NCI-H1048 (cell line): ENCODE measurements around the gene TRPM2.
"Not testable (repeated sequence)": the region's sequence is repeated elsewhere in the genome, so short reads cannot be mapped to it uniquely, and the experiment has no call there.

Experiments
- DNase-seq: peaks from one replicate; lab custom pipeline; 2025; lab: John Stamatoyannopoulos, UW

Gene TRPM2

DNA sequence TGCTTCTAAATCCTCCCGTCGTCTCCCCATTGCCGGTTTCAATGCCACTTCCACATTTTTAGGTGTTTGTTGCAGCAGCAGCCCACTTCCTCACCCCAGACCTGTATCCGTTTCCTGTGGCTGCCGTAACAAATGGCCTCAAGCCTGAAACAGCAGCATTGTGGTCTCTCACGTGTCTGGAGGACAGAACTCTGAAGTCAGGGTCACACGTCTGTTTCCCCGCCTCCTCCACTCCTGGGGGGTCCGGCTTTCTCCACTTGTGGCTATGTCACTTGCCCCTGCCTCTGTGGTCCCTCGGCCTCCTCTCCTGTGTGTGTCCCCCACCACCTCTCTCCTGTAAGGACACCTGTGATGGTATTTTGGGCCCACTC is 21.8 kb downstream of the TRPM2 start:
- no peak for DNase-seq

DNA sequence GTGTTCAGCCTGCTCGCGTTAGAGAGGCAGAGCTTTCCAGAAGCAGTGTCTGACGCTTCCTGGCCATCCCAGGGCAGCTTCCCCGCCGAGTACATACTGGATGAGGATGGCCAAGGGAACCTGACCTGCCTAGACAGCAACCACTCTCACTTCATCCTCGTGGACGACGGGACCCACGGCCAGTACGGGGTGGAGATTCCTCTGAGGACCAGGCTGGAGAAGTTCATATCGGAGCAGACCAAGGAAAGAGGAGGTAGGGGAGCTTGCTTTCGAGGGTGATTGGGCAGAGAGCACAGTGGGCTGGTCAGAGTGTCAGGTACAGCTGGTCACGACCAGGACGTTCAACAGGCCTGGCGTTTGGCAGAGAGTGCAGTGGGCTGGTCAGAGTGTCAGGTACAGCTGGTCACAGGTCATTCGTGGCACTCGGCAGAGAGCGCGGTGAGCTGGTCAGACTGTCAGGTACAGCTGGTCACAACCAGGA is 22.4 kb downstream of the TRPM2 start:
- no peak for DNase-seq

DNA sequence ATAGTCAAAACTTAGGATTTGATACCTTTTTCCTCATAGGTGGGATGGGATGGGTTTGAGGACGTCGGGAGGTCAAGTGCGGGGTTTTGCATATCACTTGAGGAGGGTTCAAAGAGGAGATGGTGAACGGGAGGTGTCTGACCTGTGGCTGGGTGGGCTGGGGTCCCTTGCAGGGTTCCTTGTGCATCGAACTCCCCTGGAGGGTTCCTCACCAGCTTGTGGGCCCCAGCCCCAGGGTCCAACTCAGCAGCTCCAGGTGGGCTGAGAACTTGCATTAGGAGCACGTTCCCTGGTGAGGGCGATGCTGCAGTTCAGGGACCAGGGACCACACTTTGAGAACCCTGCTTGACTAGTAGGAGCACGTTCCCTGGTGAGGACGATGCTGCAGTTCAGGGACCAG is 23.2 kb downstream of the TRPM2 start:
- no peak for DNase-seq

DNA sequence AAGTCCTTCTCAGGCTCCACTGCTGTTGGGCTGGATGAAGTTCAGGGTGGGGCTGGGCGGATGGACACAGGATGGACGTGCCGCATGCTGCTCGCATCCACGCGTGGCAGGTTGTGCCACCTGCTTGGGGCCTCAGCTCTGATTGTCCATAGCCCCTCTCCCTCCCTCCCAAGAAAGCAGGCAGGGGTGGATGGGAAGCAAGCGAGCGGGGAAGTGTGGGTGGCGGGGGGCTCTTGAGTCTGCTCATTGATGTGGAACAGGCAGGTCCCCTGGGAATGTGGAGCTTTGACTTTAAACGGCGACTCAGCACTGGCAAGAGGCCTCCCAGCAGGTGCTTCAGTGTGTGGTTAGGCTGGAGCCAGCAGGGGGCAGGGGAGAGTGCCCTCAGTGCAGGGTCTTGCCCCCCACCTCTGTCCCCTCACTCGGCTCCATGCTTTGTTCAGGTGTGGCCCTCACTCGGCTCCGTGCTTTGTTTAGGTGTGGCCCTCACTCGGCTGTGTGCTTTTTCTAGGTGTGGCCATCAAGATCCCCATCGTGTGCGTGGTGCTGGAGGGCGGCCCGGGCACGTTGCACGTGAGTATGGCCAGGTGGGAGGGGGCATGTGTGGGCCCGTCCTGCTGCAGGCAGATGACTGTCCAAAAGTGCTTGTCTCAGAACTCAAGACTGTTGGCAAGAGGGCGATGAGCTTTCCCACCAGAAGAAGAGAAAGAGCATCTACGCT is 23.9 kb downstream of the TRPM2 start:
- DNase-seq = no peak

DNA sequence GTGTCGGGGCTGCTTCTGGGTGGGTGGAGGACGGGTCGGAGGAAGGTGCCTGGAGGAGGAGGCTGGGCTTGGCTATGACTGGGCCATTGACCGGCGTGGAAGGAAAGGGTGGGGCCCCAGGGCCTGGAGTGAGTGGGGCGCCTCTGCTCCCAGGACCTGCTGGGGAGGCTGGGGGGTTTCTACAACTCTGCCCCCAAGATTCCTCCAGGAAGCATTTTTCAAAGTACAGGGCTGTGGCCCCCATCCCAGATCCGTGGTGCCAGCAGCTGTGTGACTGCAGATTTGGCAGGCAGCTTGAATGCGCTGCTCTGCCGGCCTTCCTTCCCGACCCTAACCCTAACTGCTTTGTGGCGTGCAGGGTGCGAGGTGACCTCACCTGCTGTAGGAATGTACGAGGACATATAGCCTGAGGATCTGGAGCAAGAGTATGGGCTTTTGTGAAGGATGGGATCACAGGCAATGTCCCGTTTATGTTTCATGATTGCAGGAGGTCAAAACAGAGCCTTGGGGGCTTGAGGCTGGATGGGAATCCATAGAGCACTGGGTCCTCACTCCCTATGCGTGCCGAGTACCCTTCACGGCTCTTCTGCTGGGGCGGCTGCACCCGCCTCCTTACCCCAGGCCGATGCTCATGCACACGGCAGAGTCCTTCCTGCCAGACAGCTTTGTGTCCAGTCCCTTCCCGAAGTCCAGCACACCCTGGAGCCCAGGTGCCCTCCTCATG is 24.7 kb downstream of the TRPM2 start:
- DNase-seq = no peak

DNA sequence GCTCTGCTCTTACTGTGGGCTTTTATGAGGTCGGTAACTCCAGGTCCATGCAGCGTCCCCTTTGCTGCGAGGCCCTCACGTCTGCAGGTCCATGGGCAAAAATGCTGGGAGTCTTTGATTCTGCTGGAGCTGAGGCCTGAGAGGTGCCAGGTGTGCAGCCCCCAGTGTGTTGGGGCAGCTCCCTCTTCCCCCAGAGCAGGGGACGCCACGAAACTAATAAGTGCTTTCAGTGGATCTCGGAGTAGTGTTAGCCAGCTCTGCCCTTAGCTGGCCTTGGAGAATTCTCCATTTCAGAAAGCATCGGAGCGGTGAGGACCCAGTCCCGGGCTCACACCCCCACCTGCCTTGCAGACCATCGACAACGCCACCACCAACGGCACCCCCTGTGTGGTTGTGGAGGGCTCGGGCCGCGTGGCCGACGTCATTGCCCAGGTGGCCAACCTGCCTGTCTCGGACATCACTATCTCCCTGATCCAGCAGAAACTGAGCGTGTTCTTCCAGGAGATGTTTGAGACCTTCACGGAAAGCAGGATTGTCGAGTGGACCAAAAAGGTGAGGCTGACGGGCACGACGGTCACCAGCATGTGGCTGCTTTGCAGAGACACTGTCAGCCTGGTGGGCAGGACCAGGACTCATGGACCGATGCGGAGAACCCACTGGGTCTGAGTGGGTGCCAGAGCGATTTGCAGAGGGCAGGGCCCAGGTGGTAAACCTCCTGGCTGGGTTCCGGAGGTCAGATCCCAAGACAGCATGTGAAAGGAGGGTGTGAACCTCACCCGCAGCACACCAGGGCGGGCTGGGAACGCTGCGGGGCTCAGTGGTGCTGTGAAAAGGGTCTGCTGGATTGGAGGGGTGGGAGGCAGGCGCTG is 25.5 kb downstream of the TRPM2 start:
- no peak for DNase-seq

DNA sequence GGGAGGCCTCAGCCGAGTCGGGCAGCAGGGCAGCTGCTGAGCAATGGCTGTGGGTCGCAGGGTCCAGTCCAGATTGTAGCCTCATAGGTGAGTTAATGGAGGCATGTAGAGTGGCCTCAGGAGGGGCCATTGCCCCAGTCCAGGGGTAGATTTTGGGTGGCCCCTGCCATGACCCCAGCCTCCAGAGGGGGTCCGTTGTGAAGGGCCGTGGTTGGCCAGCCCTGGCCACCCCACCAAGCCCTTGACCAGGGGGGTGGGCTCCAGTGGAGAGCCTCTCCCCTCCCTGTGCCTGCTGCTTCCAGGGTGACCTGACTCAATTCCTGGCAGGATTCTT is 26.1 kb downstream of the TRPM2 start:
- no peak for DNase-seq

DNA sequence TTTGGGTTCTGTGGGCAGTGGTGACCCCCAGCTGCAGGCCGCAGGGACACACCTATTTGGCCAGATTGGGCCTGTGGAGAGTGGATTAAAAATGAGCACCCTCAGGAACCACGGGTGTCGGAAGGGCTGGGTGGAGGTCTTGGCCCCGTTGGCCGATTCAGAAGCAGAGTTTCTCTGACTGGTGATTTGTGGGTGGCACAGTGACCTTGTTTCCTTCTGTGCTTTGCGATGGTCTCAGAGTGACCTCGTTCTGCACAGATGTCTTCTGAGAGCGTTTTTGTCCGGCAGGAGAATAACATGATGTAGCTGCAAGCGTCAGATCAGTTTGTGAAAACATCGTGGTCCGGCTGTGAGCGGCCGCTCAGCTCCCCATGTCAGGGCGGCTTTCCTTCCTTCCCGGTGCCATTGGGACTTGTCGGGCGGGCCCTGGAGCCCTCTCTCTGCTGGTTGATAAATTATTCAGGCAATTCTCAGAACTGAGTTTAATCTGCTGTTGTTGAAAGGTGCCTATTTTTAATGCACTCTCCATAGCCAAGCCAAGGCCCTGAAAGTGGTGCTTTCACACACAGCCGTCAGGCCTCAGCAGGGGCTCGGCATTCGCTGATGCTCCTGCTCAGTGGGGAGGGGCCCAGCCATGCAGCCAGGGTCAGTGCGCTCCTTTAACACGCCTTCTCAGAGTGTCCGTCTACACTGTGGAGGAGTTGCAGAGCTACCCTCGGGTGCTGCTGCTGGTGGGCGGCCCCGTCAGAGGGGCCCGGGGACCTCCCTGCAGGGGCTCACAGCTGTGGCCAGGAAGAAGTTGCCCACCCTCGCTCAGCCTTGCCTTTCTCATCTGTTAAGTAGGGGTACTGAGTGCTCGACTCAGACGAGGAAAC is 26.8 kb downstream of the TRPM2 start:
- no peak for DNase-seq

DNA sequence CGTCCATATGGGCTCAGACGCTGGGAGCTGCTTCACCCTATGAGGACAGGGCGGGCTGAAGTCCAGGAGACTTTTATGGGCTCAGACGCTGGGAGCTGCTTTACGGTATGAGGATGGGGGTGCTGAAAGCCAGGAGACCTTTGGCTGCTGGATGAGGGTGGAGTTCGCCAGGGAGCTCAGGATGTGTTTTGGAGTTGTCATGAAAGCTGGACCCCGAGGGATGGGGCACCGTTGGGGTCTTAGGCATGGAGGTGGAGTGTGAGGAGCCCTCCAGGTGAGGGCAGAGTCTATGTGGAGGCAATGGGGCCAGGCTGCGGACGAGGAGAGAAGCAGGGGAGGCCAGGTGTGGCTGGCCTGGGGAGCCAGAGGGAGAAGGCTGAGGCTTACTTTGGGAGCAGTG is 27.5 kb downstream of the TRPM2 start:
- DNase-seq = no peak

DNA sequence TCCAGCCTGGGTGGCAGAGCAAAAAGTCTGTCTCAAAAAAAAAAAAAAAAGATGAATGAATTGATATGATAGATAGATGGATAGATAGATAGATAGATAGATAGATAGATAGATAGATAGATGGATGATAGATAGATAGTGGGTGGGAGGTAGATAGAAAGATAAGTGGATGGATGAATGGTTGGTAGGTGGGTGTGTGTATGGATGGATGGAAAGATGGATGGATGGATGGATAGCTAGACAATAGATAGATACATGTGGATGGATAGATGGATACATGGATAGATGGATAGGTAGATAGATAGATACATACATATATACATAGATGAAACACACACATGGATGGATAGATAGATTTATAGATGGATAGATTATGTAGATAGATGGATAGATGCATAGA is 28.5 kb downstream of the TRPM2 start:
- DNase-seq = no peak

DNA sequence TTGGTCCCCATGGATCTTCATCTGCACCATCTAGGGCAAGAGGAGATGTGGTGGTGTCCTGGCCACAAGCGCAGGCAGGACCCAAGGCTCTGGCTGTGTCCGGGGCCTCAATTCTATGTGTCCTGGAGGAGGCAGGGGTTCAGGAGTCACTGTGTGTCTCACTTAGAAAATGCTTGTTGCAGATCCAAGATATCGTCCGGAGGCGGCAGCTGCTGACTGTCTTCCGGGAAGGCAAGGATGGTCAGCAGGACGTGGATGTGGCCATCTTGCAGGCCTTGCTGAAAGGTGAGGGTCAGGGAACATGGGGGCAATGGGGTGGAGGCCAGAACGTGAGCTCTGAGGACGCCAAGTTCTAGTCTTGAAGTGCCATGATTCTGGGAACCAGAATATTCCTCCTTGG is 29.1 kb downstream of the TRPM2 start:
- DNase-seq = no peak

DNA sequence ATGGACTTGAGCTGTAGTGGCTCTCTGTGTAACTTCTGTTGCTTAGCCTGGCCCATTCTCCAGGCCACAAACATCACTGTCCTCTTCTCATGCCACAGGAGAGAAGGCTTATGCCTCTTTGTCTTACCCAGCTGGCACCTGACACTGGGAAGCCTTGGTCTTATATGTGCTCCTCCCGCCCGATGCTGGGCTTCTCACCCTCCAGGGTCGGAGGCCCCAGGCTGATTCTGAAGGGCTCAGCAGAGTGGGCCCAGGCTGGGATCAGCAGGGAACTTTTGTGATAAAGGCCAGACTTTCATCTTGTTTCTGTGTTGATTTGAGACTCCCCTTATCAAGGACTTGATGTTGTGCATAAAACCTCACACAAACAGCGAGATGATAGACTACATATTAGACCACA is 29.8 kb downstream of the TRPM2 start:
- DNase-seq = no peak

DNA sequence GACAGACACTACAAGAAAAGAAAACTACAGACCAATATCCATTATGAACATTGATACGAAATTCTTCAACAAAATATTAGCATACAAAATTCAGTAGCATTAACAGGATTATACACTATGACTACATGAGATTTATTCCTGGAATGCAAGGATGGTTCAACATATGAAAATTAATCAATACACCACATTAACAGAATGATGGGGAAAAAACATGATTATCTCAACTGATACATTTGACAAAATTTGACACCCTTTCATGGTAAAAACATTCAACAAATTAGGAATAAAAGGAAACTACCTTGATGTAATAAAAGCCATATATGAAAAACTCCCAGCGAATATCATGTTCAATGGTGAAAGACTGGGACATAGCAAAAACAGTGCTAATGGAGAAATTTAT is 31.5 kb downstream of the TRPM2 start:
- no peak for DNase-seq

DNA sequence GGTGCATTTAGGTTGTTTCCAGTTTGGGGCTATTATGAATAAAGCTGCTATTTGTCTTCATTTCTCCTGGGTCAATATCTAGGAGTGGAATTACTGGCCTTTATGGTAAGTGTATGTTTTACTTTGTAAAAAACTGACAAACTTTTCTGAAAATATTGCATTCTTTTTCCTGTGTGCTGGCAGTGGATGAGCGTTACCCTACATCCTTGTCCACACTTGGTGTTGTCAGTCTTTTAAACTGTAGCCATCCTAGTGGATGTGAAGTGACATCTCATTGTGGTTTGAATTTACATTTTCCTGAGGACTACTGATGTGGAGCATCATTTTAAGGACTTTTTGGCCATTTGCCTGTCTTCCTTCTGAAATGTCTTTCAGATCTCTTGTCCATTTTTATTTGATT is 35.9 kb downstream of the TRPM2 start:
- no peak for DNase-seq

DNA sequence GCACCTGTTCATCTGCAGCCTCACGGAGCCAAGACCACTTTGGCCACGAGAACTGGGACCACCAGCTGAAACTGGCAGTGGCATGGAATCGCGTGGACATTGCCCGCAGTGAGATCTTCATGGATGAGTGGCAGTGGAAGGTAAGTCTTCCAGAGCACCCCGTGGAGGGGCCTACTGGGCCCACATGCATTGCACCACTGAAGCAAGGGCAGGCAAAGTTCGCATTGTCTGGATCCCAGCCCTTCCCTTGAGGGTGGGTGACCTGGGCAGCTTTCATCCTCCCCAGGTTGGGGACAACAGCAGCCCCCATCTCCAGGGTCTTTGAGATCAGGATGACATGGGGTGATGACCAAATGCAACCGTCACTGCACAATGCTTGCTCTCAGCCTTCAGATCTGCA is 37.5 kb downstream of the TRPM2 start:
- DNase-seq = no peak

DNA sequence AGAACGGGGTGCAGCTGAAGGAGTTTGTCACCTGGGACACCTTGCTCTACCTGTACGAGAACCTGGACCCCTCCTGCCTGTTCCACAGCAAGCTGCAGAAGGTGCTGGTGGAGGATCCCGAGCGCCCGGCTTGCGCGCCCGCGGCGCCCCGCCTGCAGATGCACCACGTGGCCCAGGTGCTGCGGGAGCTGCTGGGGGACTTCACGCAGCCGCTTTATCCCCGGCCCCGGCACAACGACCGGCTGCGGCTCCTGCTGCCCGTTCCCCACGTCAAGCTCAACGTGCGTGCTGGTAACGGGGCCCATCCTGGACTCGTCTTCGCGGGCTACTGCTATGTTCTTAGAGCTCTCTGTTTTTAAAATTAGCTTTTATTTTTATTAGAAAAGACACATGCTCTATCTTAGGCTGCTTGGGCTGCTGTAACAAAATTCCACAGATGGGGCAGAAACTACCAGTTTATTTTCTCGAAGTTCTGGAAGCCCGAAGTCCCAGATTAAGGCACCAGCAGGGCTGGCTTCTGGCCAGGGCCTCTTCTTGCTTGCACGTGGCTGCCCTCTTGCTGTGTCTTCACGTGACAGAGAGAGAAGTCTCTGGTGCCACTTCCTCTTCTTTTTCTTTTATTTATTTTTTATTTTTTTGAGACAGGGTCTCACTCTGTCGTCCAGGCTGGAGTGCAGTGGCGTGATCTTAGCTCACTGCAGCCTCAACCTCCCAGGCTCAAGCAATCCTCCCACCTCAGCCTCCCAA is 38.1 kb downstream of the TRPM2 start:
- DNase-seq = no peak

DNA sequence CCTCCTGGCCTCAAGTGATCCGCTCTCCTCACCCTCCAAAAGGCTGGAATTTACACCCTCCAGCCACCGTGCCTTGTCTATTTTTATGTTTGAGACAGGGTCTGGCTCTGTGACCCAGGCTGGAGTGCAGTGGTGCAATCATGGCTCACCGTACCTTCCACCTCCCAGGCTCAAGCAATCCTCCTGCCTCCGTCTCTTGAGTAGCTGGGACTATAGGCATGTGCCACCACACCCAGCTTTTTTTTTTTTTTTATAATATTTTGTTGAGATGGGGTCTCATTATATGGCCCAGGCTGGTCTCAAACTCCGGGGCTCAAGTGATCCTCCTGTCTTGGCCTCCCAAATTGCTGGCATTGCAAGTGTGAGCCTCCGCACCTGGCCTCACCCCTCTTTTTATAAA is 38.8 kb downstream of the TRPM2 start:
- DNase-seq = no peak

DNA sequence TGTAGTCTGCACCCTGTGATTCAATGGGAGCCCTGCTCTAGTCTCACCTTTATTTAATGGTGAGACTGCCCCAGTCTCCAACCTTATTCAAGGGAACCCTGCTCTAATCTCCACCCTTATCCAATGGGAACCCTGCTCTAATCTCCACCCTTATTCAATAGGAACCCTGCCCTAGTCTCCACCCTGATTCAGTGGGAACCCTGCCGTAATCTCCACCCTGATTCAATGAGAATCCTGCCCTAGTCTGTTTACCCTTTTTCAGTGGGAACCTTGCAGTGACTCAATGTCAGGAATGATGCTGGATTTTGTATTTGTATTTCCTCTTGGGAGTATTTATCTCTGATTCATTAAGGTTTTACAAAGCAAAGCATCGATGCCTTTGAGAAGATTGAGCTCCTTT is 39.5 kb downstream of the TRPM2 start:
- DNase-seq = no peak

DNA sequence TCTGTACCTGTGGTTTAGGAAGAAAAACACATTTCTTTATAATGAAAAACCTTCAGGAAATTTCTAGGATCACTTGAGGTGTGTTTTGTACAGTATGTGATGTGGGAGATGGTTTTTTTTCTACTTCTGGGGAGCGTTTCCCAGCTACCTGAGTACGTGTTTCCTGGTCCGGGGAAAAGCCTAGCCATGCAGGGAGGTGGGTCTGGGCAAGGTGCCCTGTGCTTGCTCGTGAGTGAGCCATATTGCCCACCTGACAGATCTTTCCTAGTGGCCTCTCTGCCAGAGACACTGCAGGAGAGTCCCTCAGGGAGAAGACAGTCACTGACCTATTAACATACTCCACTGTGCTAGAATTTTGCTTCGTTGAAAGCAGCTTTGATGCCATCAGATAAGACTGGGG is 41.3 kb downstream of the TRPM2 start:
- DNase-seq = no peak

DNA sequence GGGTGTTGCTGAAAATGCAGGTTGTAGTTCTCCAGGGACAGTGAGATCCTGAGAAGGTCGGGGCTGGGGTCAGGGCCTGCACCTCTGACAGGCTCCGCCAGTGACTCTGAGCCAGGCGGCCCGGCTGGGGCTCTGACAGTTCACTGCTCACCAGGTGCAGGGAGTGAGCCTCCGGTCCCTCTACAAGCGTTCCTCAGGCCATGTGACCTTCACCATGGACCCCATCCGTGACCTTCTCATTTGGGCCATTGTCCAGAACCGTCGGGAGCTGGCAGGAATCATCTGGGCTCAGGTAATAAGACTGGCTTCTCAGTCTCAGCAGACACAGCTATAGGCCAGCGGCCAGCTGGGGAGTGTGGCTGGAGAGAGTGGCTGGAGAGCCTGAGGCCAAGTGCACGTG is 41.8 kb downstream of the TRPM2 start:
- no peak for DNase-seq

DNA sequence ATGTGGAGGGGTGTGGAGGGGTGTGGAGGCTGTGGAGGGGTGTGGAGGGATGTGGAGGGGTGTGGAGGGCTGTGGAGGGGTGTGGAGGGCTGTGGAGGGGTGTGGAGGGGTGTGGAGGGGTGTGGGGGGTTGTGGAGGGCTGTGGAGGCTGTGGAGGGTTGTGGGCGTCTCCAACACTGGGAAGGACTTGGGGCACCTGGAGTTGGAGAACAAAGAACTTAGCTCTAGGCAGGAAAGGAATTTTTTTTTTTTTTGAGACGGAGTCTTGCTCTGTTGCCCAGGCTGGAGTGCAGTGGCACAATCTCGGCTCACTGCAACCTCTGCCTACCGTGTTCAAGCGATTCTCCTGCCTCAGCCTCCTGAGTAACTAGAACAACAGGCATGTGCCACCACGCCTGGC is 43.4 kb downstream of the TRPM2 start:
- not testable (repeated sequence) for DNase-seq
